GM10847 (cell line): ENCODE data around the gene HOXD10.

Source experiments
- POLR2A ChIP-seq: IDR thresholded peaks from 2 replicates; pipeline ENCODE4 v1.6.1; 2011; ENCODE audit not compliant: insufficient read length; ENCODE audit errors: extremely low read depth

HOXD10 gene

DNA sequence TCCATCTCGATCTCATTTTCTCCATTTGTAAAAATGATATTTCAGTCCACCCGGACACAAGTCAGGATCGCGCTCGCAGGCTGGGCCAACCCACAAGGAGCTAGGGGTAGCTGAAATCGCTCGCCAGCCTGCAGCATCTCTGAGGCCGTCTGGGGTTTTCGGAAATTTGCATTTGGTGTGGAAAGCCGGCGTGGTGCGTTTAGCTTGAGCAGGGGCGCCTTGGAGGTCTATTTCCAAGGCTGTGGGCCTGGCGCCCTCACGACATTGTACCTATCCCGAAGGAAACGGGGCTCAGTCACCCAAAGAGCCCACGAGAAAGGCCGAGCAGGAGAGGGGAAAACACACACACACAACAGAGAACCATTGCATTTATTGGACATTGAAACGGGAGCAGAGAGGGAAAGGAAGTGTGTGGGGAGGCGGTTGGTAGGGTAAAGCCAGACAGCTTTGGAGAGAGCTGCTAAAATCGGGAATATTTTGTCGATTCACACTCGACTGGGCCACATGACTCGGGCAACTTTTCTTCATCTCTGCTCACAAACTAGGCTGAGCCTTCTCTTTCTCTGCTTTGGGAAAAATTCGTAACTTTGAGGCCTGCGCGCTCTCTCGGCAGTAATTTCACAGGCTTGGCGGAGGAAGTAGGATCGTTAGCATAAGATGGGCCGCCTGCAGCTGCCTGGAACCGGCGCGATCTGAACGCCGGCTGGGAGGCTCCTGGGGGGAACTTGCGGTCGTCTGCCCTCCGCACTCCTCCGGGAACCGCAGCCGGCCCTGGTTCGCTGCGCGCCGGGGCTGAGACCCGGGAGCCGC is 11.8 kb downstream of the HOXD10 start:
- no peak for TF ChIP-seq POLR2A

DNA sequence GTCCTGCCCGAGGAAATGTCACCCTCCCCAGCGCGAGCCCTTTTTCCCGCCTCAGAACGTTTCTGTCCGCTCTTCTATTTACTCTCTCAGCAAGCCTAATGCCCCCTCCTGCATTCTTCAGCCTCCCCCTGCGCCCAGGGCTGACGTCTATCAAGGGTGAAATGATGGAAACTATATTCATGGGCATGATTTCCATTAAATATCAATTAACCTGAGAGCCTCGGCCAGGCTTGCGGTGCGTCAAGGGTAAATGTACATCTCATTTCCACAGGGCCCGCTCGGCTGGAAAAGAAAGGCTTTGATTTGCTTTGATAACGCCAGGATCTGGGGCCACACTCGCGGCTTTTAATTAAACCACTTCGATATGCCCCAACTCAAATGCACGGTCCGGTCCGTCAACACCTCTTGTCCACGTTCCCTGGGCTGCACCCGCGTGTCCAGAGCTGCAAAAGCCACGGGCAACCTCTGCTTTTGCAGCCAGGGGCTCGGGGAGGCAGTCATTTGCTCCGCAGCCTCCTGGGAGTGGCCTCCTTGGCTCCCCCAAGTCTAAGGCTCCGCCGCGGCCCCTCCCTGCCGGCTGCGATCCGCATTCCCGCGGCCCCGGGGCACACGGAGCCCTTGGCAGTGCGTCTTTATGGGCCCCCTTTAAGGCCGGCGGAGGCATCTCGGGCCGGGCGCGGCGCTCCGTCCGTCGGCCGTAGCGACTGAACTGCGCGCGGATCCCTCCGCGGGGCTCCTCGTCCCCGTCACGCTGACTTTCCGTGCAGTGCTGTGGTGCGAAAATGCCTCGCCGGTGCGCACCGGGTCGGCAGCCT is 12.6 kb downstream of the HOXD10 start, which contains the start of gene HOXD8:
HOXD8 (plus strand) TSS at position 724 of the 815 bp plus-strand sequence. CDS start 662 bp downstream, outside the sequence.
- TF ChIP-seq POLR2A = no peak

DNA sequence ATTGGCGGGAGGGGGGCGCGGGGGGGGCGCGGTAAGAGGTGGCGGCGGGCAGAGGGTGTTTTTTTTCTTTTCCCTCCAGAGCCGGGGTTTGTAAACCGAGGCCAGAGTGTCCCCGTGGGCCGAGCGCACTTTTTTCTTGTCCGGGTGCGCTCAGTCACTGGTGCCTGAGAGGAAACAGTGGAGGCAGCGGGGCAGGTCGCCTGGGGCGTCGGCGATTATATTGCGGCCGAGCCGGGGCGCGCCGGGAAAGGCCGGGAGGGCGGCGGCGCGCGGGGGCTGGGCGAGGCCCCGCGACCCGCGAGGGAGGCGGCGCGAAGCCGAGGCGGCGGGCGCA is 13.2 kb downstream of the HOXD10 start:
- no peak for TF ChIP-seq POLR2A

DNA sequence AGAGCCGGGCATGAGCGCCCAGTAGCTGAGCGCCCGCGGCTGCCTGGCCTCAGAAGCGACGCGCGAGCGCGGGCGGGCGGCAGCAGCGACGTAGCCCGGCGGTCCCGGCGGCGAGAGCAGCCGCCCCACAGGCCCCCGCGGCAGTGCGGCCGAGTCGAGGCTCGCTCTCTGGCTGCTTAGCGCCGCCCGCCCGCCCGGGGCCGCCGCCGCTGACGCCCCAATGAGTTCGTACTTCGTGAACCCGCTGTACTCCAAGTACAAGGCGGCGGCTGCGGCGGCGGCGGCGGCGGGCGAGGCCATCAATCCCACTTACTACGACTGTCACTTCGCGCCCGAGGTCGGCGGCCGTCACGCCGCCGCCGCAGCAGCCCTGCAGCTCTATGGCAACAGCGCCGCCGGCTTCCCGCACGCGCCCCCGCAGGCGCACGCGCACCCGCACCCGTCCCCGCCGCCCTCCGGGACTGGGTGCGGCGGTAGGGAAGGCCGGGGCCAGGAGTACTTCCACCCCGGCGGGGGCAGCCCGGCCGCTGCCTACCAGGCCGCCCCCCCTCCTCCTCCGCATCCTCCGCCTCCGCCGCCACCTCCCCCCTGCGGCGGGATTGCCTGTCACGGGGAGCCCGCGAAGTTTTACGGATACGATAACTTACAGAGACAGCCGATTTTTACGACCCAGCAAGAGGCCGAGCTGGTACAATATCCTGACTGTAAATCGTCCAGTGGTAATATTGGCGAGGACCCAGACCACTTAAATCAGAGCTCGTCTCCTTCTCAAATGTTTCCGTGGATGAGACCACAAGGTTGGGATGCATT is 13.8 kb downstream of the HOXD10 start:
- TF ChIP-seq POLR2A = no peak

DNA sequence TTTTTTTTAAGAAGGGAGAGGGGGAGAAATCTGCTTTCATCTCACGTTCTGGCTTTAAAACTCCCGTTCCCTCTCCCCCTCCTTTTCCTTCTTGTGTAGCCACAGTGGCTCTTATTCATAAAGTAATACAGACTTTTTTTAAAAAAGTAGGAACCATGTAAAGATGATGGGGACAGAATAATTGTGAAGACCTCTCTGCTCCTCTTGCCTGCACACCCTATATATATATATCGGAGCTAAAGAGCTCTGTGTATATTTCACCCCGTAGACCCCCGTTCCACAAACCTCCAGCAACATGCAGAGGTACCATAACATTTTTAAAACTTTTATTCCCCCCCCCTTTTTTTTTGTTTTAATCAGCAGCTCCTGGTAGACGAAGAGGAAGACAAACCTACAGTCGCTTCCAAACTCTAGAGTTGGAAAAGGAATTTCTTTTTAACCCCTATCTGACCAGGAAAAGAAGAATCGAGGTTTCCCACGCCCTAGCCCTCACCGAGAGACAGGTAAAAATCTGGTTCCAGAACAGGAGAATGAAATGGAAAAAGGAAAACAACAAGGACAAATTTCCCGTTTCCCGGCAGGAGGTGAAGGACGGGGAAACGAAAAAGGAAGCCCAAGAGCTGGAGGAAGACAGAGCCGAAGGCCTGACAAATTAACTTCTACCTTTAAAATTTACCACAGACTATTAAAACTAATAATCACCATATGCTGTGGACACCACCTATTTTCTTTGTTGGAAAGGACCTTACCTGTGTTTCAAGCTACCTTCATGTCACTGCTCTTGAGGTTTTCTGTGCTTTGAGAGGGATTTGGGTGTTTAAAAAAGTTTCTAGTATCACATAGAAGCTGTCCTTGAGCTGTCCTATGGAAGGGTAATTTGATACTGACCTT is 14.6 kb downstream of the HOXD10 start:
- no peak for TF ChIP-seq POLR2A

DNA sequence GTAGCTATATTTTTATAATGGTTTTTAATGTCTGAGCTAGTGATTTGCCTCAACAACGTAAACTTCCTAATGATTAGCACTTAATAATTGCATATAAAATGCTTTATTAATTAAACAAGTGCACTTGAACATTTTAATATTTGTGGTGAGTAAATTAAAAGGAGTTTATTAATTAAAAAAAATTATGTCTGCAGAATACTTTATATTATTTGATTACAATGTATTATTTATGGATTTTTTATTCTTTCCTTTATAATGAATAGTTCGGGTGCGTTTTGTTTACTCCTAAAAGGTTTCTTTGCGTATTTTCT is 15.2 kb downstream of the HOXD10 start:
- TF ChIP-seq POLR2A = no peak

DNA sequence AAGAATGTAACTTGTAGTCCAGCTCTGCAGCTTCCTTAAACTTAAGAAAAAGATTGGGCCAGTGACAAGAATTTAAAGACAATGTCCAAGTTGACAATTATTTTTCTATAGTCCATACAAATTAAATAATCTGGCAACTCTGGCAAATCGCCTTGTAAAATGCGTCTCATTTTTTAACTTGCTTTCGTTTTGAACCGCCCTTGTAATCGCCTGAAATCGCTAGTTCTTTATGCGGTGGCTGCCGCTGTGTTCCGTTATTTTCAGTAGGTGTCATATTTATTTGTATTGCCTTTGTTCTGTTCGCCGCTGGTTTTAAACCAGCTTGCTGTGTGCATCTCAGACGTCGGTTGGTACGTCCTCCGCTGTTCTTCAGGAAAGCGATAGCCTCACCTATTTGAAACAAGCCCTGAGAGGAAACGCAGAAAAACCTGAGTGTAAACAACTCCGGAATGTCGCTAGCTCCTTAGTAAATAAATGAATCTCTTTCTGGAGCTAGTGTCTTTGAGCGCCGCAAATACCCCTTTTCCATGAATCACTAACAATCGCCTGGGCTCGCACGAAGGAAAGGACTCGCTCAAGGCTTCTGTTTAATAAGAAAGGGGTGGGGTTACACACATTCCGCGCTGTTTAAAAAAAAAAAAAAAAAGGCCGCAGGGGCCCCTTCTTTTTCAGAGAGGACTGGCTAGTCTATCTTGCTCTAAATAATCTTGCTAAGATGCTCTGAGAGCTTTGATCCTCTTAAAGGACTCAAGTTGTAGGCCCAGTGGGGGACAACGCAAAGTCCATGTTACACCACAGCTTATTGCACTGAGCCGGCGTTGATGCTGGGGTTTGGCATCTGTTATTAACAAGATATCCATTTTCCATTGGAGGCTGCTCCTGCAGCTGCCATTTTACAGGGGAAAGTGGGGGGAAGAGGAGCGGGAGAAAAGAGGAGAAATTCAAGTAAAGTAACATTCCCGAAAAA is 15.9 kb downstream of the HOXD10 start:
- TF ChIP-seq POLR2A = no peak

DNA sequence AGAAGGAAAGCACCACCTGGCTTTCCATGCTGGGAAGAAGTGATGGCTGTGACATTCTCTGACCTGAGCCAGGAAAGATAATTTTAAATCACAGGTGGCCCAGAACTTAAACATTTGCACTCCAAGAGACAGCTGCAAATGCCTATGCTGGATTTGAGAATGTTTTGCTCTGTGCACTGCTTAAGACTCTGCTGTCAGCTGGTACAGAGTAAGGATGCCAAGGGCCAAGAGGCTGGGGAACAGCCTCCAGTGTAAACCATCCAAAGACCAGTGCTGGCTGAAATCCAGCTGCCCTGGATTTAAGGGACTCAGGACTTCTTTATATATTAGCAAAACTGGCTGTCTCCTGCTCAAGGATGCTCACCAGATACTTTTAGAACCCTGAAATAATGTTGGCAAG is 16.8 kb downstream of the HOXD10 start:
- no peak for TF ChIP-seq POLR2A

DNA sequence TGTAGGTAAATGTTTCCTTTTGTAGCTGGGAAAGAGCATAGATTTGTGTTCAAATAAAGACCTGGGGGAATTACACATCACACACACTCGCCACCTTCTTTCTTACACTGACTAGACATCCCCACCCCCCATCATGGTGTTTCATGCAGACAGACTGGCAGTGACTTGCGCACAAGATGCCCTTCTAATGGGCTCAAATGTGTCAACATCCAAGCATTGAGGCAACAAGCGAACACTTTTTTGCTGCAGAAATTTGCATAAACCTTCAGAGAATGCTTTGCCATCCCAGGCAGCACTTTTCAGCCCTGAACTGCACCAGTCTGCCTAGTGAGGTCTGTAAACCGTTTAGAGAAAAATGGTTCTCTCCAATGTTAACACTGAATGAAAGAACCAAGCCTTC is 17.5 kb downstream of the HOXD10 start:
- TF ChIP-seq POLR2A = no peak

DNA sequence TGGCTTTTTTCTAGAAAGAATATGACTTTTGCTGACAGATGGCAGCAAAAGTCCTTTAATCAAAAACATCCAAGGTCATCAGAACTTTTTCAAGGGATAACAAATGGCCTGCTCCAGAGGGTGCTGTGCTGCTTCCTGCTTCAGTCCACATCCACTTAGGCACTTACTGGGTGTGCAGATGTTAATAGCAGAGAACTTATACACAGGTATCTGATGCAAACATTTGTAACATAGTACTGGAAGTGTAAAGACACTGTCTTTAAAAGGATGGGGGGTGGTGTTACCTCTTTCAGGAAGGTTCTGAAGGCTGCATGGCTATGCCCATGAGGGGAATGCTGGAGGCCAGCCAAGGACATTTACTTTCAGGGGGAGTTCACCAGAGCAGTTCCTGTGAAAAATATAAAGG is 18.5 kb downstream of the HOXD10 start:
- no peak for TF ChIP-seq POLR2A

DNA sequence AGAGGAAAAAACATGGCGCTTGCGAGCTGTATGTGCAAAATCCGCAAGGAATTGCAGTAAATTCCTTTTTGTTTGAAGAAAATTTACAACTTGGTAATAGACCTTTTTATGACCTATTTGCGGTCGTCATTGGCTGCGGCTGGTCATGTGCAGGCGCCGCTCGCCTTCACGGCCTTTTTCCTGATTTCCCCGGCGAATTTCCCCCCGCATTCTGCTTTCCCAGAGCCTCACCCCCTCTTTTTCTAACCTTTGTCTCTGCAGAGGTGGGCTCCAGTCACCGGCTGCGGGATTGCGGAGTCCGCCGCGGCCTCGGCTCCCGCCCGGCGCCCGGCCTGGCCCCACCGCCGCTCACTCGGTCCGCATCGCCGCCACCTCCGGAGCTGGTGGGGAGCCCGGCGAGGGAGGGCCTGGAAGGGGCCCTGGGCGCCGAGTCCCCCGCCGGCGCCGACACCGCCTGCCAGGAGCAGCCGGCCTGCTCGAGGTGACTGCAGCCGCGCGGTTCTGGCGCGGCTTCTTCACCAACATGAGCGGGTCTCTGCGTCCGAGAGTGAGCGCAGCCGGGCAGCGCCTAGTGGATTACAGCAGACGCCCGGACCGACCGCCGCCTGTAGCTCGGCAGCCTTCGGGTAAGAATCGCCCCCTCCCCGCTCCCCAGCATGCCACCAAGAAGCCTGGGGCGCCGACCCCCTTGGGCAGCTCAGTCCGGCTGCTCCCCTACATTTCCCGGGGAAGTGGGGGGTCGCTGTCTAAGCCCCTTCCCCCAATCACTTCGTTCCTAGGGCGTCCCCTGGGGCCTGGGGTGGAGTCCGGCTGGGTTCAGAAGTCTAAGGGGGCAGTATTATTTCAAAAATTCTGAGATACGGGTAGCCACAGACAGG is 20.0 kb downstream of the HOXD10 start:
- TF ChIP-seq POLR2A = no peak

DNA sequence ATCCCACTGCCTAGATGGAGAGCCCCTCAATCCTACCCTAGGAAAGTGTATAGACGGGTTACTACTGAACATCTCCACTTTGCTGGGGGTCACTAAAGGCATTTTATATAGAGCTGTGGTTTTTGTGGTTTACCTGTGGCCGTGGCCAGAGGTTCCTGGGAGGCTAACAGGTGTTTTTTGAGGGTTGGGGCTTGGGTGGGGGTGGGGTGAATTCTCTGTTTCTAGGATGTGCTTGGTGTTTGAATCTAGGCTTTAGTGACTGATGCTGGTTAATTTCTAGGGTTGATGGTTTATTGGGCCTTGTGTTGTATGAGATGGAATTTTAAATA is 20.6 kb downstream of the HOXD10 start:
- TF ChIP-seq POLR2A = no peak

DNA sequence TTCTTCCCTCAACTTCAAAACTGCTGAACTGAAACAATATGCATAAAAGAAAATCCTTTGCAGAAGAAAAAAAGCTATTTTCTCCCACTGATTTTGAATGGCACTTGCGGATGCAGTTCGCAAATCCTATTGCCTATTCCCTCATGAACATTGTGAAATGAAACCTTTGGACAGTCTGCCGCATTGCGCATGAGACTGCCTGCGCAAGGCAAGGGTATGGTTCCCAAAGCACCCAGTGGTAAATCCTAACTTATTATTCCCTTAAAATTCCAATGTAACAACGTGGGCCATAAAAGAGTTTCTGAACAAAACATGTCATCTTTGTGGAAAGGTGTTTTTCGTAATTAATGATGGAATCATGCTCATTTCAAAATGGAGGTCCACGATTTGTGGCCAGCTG is 21.3 kb downstream of the HOXD10 start:
- TF ChIP-seq POLR2A = no peak

DNA sequence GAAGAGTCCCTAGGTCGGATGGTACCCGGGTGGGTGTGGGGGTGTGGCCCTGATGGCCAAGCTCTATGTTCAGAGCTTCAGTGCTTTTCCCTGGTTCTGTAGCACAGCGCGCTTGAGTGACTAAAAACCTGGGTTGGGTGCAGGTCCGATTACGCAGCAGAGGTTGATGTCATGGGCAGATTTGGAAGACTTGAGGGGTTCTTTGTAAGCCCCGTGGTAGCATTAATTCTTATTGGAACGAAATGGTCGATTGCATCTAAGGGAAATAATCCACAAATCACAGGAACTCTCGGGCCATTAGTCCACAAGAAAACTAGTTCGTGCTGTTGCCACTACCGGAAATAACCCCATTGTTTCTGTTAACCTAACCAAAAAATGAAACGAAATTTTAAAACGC is 21.9 kb downstream of the HOXD10 start:
- TF ChIP-seq POLR2A = no peak
